GM12801 (cell line): ENCODE results near the gene CDH4.

ENCODE experiments used
- TF ChIP-seq, protein P1 (sequence below): IDR thresholded peaks from one replicate; pipeline ENCODE4 v1.5.1; 2011; ENCODE audit warnings: control low read depth; ENCODE audit not compliant: insufficient read length; ENCODE audit errors: extremely low read depth

CDH4 gene

DNA sequence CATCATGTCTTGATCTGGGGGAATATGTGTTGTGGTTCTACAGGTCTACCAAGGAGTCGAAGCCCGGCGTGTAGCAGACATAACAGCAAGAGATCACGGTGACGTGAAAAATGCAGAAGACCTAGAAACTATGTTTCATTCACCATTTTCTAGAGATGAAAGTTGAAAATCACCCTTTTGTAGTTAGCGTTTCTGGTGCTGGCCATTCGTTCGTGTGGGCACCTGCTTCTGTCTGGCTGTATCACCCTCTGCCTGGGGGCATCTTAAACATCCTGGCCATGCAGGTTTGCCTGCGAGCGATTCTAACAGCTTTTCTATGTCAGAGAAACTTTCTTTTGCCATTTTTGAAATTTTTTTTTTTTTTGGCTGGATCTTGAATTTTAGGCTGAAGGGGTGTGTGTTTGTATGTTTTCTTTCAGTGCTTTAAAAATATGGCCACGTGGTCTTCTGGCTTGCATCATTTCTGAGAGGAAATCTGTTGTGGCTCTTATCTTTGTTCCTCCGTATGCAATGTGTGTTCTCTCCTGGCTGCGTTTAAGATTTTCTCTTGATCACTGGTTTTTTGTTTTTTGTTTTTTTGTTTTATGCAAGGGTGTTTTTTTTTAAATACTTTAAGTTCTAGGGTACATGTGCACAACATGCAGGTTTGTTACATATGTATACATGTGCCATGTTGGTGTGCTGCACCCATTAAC is 226.7 kb downstream of the CDH4 start:
- TF ChIP-seq, protein P1, sequence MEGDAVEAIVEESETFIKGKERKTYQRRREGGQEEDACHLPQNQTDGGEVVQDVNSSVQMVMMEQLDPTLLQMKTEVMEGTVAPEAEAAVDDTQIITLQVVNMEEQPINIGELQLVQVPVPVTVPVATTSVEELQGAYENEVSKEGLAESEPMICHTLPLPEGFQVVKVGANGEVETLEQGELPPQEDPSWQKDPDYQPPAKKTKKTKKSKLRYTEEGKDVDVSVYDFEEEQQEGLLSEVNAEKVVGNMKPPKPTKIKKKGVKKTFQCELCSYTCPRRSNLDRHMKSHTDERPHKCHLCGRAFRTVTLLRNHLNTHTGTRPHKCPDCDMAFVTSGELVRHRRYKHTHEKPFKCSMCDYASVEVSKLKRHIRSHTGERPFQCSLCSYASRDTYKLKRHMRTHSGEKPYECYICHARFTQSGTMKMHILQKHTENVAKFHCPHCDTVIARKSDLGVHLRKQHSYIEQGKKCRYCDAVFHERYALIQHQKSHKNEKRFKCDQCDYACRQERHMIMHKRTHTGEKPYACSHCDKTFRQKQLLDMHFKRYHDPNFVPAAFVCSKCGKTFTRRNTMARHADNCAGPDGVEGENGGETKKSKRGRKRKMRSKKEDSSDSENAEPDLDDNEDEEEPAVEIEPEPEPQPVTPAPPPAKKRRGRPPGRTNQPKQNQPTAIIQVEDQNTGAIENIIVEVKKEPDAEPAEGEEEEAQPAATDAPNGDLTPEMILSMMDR = no peak

DNA sequence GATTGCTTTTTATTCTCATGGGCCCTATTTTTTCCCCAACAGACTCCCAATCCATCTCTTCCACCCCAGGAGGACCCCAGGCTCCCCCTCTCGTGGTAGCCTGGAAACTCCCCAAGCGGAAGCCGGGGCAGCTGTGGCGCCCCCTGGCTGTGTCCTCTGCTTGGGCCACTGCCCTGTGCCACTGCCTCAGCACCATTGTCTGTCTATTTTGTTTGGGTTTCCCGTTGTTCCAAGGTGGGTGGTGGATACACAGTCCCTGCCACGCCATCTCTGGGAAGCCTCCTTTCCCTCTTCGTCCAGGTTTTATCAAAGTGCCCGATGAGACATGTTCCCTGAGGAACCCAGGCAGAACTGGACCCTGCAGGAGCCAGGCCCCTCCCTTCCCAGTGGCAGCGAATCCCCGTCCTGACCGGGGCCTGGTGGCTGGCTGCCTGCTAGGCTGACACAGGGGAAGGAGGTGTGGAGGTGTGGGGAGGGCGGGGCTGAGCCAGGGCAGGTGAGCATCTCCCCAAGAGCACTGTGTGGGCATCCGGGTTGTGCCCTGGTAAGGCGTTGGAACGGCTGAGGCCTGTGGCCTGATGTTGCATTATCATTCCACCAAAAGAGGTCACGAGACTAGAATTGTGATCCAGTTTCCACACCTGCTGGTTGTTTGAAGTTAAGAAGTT is 228.2 kb downstream of the CDH4 start:
- TF ChIP-seq, protein P1 = no peak

DNA sequence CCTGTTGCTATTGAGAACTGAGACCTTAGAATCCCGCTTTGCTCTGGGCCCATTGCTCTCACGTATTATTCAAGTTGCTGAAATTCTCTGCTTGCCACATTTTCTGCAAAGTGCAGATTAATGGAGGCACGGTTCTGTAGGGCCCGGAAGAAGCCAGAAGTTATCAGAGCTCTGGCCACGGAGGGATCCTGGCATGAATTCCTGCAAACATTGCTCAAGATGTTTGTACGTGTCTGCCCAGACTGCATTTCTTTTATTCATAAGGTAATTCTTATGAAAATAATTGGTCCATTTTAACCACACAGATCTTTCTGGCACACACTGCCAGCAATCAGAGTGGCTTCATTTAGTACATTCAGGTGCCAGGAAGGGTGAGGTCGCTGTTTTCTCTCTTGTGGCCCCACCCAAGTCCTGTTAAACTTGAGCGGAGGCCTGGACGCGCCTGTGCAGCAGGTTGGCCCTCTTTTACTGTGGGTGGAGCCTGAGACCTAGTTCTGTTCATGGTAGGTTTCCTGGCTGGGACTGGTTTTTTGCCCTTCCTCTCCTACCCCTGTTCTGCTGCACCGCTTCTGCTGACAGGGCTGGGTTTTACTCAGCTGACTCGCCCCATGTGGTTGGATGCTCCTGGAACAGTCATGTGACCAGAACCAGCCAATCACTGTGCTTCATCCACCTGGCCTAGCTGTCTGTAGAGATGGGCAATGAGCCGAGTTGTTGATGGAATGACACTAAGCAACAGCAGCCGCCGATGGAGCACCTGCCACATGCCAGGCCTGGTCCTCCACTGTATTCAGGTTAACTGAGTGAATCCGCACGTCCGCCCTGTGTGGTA is 230.2 kb downstream of the CDH4 start:
- TF ChIP-seq, protein P1 = no peak

DNA sequence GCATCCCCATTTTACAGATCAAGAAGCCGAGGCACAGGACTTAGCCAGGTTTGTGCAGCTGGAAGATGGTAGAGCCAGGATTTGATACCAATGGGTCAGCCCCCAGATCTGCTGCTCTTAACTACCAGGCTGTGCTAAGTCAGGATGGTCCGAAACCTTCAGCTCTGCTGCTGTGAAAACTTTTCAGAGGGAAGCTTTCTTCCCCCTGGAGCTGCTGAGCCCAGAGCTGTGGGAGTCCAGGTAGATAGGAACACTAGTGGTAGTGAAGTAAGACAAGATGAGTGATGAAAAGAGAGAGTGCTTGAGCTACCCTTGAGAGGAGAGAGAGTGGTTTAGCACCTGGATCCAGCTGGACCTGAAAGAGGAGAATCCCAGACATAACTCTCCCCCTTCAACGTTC is 230.8 kb downstream of the CDH4 start:
- TF ChIP-seq, protein P1 = no peak

DNA sequence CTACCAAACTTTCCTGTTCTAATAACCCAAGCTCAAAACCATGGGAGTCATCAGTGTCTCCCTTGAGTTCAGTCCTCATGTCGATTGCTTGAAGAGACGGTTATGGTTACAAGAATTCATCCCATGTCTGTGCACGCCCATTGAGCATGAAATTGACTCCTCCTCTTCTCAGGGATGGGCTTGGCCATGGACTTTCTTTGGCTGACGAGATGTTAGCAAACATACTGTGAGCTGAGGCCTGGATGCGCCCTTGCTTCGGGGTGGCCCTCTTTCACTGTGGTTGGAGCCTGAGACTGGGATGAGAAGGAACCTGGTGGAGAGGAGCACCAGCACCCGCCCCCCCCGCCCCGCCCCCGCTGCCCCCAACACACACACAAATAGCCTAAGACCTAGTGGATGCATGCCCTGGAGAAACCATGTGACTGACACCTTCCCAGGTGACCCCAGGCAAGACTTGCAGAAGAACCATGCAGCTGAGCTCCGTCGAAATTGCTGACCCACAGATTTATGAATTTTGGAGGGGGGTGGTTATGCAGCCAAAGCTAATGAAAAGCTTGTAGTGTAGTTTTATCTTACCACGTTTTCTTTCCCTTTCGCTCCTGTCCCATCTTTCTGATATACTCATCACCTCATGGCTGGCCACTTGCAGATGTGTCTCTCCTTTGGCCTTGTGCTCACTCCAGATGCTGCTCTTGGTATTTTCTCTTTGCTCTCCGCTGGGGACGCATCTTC is 231.4 kb downstream of the CDH4 start:
- TF ChIP-seq, protein P1 = no peak

DNA sequence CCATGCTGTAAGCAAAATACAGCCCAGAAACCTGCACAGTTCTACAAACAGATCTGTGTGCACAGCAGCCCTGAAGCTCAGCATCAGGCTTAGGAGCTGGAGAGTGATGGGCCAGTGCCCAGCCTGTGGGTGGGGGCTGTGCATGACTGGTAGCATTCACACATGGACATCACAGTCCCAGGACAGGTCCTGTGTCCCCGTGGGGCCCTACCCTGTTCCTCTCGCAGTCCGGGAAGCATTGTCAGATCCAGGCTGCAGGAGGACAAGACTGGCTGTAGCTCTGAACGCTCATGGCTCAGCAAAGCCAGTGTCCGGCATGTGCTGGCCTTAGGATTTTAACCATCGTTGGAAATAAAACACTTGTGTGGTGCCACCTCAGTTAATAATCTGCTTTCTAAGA is 234.1 kb downstream of the CDH4 start:
- TF ChIP-seq, protein P1 = no peak
